ENCODE data around the gene RAD51B.
"Not testable (repeated sequence)": the region's sequence is repeated elsewhere in the genome, so short reads cannot be mapped to it uniquely, and the experiment has no call there.

RAD51B gene

GRCh38 chr14:68214431-68214830, 394.9 kb downstream of the RAD51B start:
- no peak for DNase-seq (ENCODE audit: low spot score in 2 of 2)
- no peak overlapping the region for H3K4me3 Mint-ChIP-seq
- no peaks in the 10 kb centered on the region for H3K9me3 Mint-ChIP-seq
- peaks cover 66% of the 10 kb centered on the region for H3K4me1 Mint-ChIP-seq
- no peak for ATAC-seq
- no peak overlapping the region for H3K27ac Mint-ChIP-seq
- H3K36me3 Mint-ChIP-seq: no peaks in the 10 kb centered on the region

GRCh38 chr14:68215629-68216028, 396.1 kb downstream of the RAD51B start:
- Mint-ChIP-seq H3K27ac (no peak overlapping the region), H3K9me3 (no peaks in the 10 kb centered on the region), H3K4me1 (peaks cover 60% of the 10 kb centered on the region), H3K4me3 (no peak overlapping the region), H3K36me3 (no peaks in the 10 kb centered on the region)
- ATAC-seq: no peak
- DNase-seq (ENCODE audit: low spot score in 2 of 2): no peak

DNA sequence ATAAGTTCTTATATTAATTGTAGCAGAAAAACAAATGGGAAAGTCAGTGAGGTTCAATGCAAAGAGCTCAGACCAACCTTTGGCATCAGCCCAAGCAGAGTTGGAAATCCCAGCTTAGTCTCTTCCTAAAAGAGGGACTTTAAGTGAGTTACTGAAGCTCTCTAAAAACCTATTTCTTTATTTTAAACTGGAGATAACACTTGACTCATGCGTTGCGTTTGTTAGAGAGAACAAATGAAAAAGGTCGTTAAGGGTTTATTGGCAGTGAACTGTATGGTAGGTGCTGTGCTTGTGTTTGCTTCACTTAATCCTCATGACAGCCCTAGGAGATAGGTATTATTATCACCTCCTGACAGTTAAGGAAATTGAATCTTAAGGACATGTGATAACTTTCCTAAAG, 396.5 kb downstream of the RAD51B start:
- Mint-ChIP-seq H3K4me1 (peaks cover 56% of the 10 kb centered on the region), H3K27ac (no peak overlapping the region)

GRCh38 chr14:68216957-68217356, 397.4 kb downstream of the RAD51B start:
- Mint-ChIP-seq H3K4me1 (peaks cover 47% of the 10 kb centered on the region), H3K27ac (no peak overlapping the region), H3K4me3 (no peak overlapping the region), H3K9me3 (peaks cover 3% of the 10 kb centered on the region), H3K36me3 (no peaks in the 10 kb centered on the region)
- DNase-seq (ENCODE audit: low spot score in 2 of 2): no peak
- ATAC-seq: no peak

More for the DNA sequence above, 396.5 kb downstream of the RAD51B start:
- Mint-ChIP-seq H3K4me3 (no peak overlapping the region), H3K9me3 (no peaks in the 10 kb centered on the region), H3K36me3 (no peaks in the 10 kb centered on the region)
- ATAC-seq: no peak
- no peak for DNase-seq (ENCODE audit: low spot score in 2 of 2)

- DNase-seq (ENCODE audit: low spot score in 2 of 2) (no peak), ATAC-seq (no peak)
- Mint-ChIP-seq H3K36me3 (no peaks in the 10 kb centered on the region), H3K27ac (no peak overlapping the region), H3K4me1 (peaks cover 38% of the 10 kb centered on the region), H3K9me3 (peaks cover 3% of the 10 kb centered on the region), H3K4me3 (no peak overlapping the region)
Measured at GRCh38 chr14:68217791-68218340, 398.3 kb downstream of the RAD51B start.

DNA sequence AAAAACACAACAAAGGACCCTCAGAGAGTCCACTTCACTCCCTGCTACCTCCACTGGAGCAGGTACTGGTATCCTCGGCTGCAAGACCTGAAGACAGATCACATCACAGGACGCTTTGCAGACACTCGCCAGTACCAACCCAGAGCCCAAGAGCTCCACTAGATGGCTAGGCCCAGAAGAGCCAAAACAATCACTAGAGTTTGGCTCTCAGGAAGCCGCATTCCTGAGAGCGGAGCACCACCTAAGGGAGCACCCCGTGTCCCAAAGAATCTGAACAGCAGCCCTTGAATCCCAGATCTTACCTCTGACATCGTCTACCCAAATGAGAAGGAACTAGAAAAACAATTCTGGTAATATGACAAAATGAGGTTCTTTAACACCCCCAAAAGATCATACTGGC, 399.8 kb downstream of the RAD51B start:
- H3K9me3 Mint-ChIP-seq: peaks cover 3% of the 10 kb centered on the region
- peaks cover 23% of the 10 kb centered on the region for H3K4me1 Mint-ChIP-seq
- H3K27ac Mint-ChIP-seq: no peak overlapping the region
- DNase-seq (ENCODE audit: low spot score in 2 of 2) (no peak), ATAC-seq (no peak)
- H3K4me3 Mint-ChIP-seq: no peak overlapping the region
- no peaks in the 10 kb centered on the region for H3K36me3 Mint-ChIP-seq

GRCh38 chr14:68221046-68221445, 401.5 kb downstream of the RAD51B start:
- H3K9me3 Mint-ChIP-seq; DNase-seq (ENCODE audit: low spot score in 2 of 2); H3K36me3 Mint-ChIP-seq; H3K4me1 Mint-ChIP-seq; H3K27ac Mint-ChIP-seq; H3K4me3 Mint-ChIP-seq; ATAC-seq: not testable (repeated sequence)

DNA sequence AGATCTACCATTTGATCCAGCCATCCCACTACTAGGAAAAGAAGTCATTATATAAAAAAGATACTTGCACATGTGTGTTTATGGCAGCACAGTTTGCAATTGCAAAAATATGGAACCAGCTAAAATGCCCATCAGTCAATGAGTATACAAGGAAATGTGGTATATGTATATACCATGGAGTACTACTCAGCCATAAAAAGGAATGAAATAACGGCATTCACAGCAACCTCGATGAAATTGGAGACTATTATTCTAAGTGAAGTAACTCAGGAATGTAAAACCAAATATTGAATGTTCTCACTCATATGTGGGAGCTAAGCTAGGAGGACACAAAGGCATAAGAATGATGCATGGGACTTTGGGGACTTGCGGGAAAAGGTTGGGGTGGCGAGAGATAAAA, 402.6 kb downstream of the RAD51B start:
- Mint-ChIP-seq H3K27ac (no peak overlapping the region), H3K4me1 (peaks cover 2% of the 10 kb centered on the region), H3K4me3 (no peak overlapping the region), H3K36me3 (no peaks in the 10 kb centered on the region), H3K9me3 (peaks cover 3% of the 10 kb centered on the region)
- DNase-seq (ENCODE audit: low spot score in 2 of 2): no peak
- no peak for ATAC-seq

- Mint-ChIP-seq H3K27ac (no peak overlapping the region), H3K4me3 (no peak overlapping the region), H3K9me3 (peaks cover 3% of the 10 kb centered on the region), H3K36me3 (no peaks in the 10 kb centered on the region), H3K4me1 (no peaks in the 10 kb centered on the region)
- DNase-seq (ENCODE audit: low spot score in 2 of 2) (no peak), ATAC-seq (no peak)
Measured at GRCh38 chr14:68222726-68223125, 403.1 kb downstream of the RAD51B start.

DNA sequence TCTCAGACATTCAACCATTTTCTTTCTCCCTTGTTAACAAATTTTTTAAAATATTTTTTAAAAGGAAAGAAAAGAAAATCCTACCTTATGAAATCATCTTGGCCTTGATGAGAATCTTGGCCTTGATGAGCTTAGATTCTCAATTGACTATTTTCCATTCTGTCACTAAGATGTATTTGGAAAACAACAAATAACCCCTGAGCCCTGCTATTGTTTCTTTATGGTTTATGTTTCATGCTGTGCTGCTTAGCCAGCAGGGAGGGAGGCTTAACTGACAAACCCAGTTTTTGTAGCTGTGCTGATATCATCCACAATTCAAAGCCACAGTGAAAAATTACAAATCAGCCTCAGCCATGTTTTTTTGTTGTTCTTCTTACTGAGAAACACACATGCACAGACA, 404.1 kb downstream of the RAD51B start:
- DNase-seq (ENCODE audit: low spot score in 2 of 2) (no peak), ATAC-seq (no peak)
- Mint-ChIP-seq H3K36me3 (no peaks in the 10 kb centered on the region), H3K4me3 (no peak overlapping the region), H3K9me3 (peaks cover 3% of the 10 kb centered on the region), H3K27ac (no peak overlapping the region), H3K4me1 (no peaks in the 10 kb centered on the region)

DNA sequence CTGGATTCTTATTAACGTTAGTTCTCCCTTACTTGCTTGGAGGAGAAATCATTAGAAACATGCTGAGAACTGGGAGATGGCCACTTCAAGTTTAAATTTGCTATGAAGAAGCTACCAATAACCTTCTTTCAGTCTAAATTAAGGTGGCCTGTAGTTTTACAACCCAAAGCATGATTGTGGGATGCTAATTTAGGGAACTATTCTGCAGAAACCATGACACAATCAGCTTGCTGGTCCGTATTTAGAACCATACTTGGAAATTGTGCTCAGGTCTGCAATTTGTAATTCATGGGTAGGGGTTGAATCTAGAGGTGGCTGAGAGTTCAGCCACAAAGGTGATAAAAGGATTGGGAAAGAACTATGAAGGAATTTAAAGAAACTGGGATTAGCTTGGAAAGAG, 405.7 kb downstream of the RAD51B start:
- ATAC-seq (no peak), DNase-seq (ENCODE audit: low spot score in 2 of 2) (no peak)
- Mint-ChIP-seq H3K27ac (no peak overlapping the region), H3K9me3 (peaks cover 3% of the 10 kb centered on the region), H3K4me3 (no peak overlapping the region), H3K36me3 (no peaks in the 10 kb centered on the region), H3K4me1 (peaks cover 6% of the 10 kb centered on the region)

GRCh38 chr14:68226523-68226922, 406.9 kb downstream of the RAD51B start:
- Mint-ChIP-seq H3K27ac (no peak overlapping the region), H3K36me3 (no peaks in the 10 kb centered on the region), H3K4me3 (no peak overlapping the region), H3K4me1 (peaks cover 6% of the 10 kb centered on the region), H3K9me3 (no peaks in the 10 kb centered on the region)
- ATAC-seq (no peak), DNase-seq (ENCODE audit: low spot score in 2 of 2) (no peak)

DNA sequence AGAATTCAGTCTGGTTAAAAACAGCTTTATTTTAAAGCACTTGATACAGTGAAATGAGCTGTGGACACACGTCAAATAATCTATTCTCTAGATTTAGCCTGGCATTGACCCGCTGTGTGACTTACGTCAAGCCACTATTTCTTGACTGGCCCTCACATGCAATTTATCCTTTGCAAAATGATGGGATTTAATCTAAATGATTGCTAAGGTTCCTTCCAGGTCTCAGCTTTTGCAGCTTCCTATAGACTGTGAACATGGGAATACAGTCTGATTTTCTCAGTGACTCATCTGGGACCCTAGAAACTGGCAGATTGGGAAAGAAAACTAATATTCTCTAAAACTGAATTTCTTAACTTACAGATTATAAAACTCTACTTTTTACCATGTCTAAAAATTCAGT, 409.1 kb downstream of the RAD51B start:
- no peak for DNase-seq (ENCODE audit: low spot score in 2 of 2)
- H3K4me1 Mint-ChIP-seq: peaks cover 6% of the 10 kb centered on the region
- ATAC-seq: no peak
- H3K27ac Mint-ChIP-seq: no peak overlapping the region
- no peaks in the 10 kb centered on the region for H3K36me3 Mint-ChIP-seq
- no peaks in the 10 kb centered on the region for H3K9me3 Mint-ChIP-seq
- H3K4me3 Mint-ChIP-seq: no peak overlapping the region

DNA sequence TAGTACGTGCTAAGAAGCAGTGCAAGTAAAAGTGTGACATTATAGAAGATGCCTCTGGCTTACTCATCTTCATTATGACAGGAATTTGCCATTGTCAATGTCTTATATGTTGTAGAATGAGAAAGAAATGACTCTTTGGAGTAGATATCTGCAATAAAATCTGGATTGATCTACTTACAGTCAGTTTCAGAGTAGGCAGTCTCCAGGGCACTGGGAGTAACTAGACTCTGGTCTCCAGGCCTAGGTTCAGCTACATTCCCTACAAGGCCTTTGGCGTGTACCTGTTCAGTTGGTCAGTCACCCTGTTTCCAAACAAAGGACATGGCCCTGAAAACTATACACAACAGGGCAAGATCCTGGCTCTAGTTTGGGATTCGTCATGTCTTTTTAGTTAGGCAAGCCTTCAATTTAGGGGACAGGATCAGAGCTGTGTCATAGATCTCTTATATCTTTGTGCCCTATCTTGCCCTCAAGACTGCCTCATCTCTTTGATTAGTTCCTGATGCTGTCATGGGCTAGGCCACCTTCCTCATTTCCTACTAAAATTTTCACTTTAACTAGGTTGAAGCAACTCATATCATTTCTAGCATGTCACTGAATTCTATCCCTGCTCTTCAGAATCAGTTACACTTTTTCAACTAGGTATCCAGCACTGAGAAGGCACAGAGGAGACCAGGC, 410.0 kb downstream of the RAD51B start:
- Mint-ChIP-seq H3K4me1 (peaks cover 6% of the 10 kb centered on the region), H3K27ac (no peak overlapping the region), H3K9me3 (no peaks in the 10 kb centered on the region), H3K36me3 (no peaks in the 10 kb centered on the region), H3K4me3 (no peak overlapping the region)
- ATAC-seq (peak; percentile 69), DNase-seq (ENCODE audit: low spot score in 2 of 2) (no peak)

DNA sequence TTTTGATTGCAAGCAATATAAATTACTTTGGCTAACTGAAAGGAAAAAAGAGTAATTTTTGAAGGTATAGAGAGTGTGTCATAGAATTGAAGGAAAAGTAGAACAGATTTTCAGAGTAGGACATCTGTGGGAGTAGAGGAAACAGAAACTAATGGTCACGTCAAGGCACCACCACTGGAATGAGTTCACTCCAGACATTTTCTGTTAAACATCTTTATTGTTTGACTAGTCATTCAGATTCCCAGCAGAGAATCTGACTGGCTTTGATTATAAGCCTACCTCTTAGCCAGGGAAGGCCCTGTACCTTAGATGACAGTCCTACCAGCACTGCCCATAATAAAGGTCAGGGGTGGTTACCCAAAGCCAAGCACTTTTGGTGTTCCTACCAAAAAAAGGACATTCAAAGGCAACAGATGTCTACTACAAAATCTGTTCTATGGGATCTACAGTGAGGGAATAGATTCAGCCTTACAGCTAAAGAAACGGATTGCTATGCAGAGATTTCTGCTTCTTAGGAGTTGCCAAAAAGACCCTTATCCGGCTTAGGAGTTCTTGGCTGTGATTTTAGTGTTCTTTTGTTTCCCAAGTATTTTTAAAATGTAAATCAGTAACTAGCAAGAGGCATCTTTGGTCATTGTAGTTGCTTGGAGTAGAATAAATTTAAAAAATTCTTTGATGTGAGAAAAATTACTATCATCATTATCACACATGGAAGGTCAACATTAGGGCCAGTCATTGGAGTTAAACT, 410.8 kb downstream of the RAD51B start:
- no peaks in the 10 kb centered on the region for H3K9me3 Mint-ChIP-seq
- ATAC-seq: no peak
- DNase-seq (ENCODE audit: low spot score in 2 of 2): no peak
- peaks cover 6% of the 10 kb centered on the region for H3K4me1 Mint-ChIP-seq
- H3K4me3 Mint-ChIP-seq: no peak overlapping the region
- H3K36me3 Mint-ChIP-seq: no peaks in the 10 kb centered on the region
- H3K27ac Mint-ChIP-seq: no peak overlapping the region
